IPS DF 6.9 (cell line): Measurements from ENCODE around the gene UBE2H.

Experiments used
- DNase-seq: peaks from one replicate; pipeline ENCODE4 v3.0.0-alpha.2; 2013; ENCODE audit warnings: low read depth, low spot score
- H3K27ac ChIP-seq: one replicate; pipeline ENCODE4 v1.5.1; 2013; ENCODE audit warnings: low read length, control low read depth
- H3K27me3 ChIP-seq: 2 replicates; pipeline ENCODE4 v1.6.1; 2013; ENCODE audit warnings: mild to moderate bottlenecking, low read length; ENCODE audit not compliant: control insufficient read depth, insufficient read depth
- H3K36me3 ChIP-seq: 2 replicates; pipeline ENCODE4 v1.6.1; 2013; ENCODE audit warnings: low read length; ENCODE audit not compliant: control insufficient read depth, insufficient read depth
- H3K4me1 ChIP-seq: 2 replicates; pipeline ENCODE4 v1.6.1; 2013; ENCODE audit warnings: low read length; ENCODE audit not compliant: control insufficient read depth, insufficient read depth
- H3K4me3 ChIP-seq: 2 replicates; pipeline ENCODE4 v1.5.1; 2013; ENCODE audit warnings: mild to moderate bottlenecking, low read length
- H3K9me3 ChIP-seq: 2 replicates; pipeline ENCODE4 v1.6.1; 2013; ENCODE audit warnings: low read length, inconsistent platforms; ENCODE audit not compliant: control insufficient read depth, insufficient read depth
- WGBS: extraction: QIAGEN DNeasy Blood & Tissue Kit; methylation state at CpG from one replicate; pipeline ENCODE4 v1.1.7; 2013; ENCODE audit warnings: mixed read lengths, missing lambda C conversion rate; ENCODE audit not compliant: insufficient read length, insufficient coverage; 5-methylcytosine and 5-hydroxymethylcytosine counted together

The UBE2H gene

GRCh38 chr7:129933627-129934026 is 19.1 kb downstream of the UBE2H start:
- H3K4me1 ChIP-seq: no peaks in the 10 kb centered on the region; the same call in 1 of the 2 replicates
- H3K4me3 ChIP-seq: no peak overlapping the region
- H3K27ac ChIP-seq: no peak overlapping the region
- H3K36me3 ChIP-seq: no peaks in the 10 kb centered on the region
- H3K27me3 ChIP-seq: no peaks in the 10 kb centered on the region
- no CpG with 5 or more reads among the region's 3 CpGs for WGBS
- no peaks in the 10 kb centered on the region for H3K9me3 ChIP-seq
- DNase-seq: no peak

GRCh38 chr7:129926618-129927017 is 26.1 kb downstream of the UBE2H start:
- H3K4me1 ChIP-seq: no peaks in the 10 kb centered on the region
- H3K27ac ChIP-seq: no peak overlapping the region
- H3K36me3 ChIP-seq: no peaks in the 10 kb centered on the region
- H3K27me3 ChIP-seq: no peaks in the 10 kb centered on the region
- WGBS: no CpG with 5 or more reads among the region's 3 CpGs
- H3K4me3 ChIP-seq: no peak overlapping the region
- H3K9me3 ChIP-seq: no peaks in the 10 kb centered on the region
- no peak for DNase-seq

- DNase-seq: no peak
- H3K9me3 ChIP-seq: no peaks in the 10 kb centered on the region
- no peaks in the 10 kb centered on the region for H3K4me1 ChIP-seq
- H3K27ac ChIP-seq: no peak overlapping the region
- no peaks in the 10 kb centered on the region for H3K27me3 ChIP-seq
- WGBS: no CpG with 5 or more reads among the region's 8 CpGs
- no peaks in the 10 kb centered on the region for H3K36me3 ChIP-seq
- H3K4me3 ChIP-seq: no peak overlapping the region
Measured at GRCh38 chr7:129925416-129926002, 27.3 kb downstream of the UBE2H start.

- DNase-seq: no peak
- no peak overlapping the region for H3K4me3 ChIP-seq
- no peaks in the 10 kb centered on the region for H3K36me3 ChIP-seq
- no peak overlapping the region for H3K27ac ChIP-seq
- no peaks in the 10 kb centered on the region for H3K4me1 ChIP-seq
- WGBS: no CpG with 5 or more reads among the region's 4 CpGs
- no peaks in the 10 kb centered on the region for H3K27me3 ChIP-seq
- no peaks in the 10 kb centered on the region for H3K9me3 ChIP-seq
Measured at GRCh38 chr7:129924602-129925001, 28.2 kb downstream of the UBE2H start.

DNA sequence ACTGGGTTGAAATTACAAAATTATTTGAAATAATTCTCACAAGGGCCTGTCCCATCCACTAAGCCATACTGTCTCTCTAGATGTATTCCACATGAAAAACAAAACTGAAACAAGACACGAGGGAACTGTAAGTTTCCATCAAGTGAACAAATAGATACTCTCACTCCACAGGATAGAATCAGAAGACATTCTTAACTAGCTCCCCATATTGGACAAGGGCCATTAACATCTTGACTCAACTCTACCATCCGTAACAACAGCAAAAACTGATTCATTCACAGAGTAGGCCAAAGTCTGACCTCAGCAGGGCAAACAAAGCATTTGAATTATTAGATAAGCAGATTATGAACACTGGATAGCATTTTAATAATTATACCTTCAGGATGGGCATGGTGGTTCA is 29.1 kb downstream of the UBE2H start:
- no peak for DNase-seq
- Histone ChIP-seq H3K4me1 (no peaks in the 10 kb centered on the region), H3K27me3 (no peaks in the 10 kb centered on the region), H3K9me3 (no peaks in the 10 kb centered on the region), H3K27ac (no peak overlapping the region), H3K4me3 (no peak overlapping the region), H3K36me3 (no peaks in the 10 kb centered on the region)
- no CpG with 5 or more reads among the region's 2 CpGs for WGBS

GRCh38 chr7:129919492-129919891 is 33.3 kb downstream of the UBE2H start:
- H3K9me3 ChIP-seq: no peaks in the 10 kb centered on the region
- H3K4me1 ChIP-seq: no peaks in the 10 kb centered on the region
- H3K36me3 ChIP-seq: no peaks in the 10 kb centered on the region
- H3K27ac ChIP-seq: no peak overlapping the region
- H3K4me3 ChIP-seq: no peak overlapping the region
- no CpG with 5 or more reads among the region's 2 CpGs for WGBS
- no peaks in the 10 kb centered on the region for H3K27me3 ChIP-seq
- DNase-seq: no peak

DNA sequence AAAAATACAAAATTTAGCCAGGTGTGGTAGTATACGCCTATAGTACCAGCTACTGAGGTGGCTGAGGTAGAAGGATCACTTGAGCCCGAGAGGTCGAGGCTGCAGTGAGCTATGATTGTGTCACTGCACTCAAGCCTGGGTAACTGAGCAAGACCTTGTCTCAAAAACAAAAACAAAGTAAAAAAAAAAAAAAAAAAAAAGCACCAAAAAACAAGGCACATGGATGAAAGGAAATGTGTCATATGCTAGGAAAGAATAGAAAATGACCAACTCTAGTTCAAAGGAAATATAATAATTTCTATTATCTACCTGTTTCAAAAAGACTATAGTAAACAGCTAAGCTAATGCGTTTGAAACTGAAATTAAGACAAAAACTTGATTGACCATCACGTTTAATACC is 33.8 kb downstream of the UBE2H start:
- Histone ChIP-seq H3K27me3 (no peaks in the 10 kb centered on the region), H3K27ac (no peak overlapping the region), H3K4me1 (no peaks in the 10 kb centered on the region), H3K9me3 (no peaks in the 10 kb centered on the region), H3K4me3 (no peak overlapping the region), H3K36me3 (no peaks in the 10 kb centered on the region)
- DNase-seq: no peak
- WGBS: no CpG with 5 or more reads among the region's 5 CpGs

- DNase-seq: no peak
- no peak overlapping the region for H3K27ac ChIP-seq
- no peak overlapping the region for H3K4me3 ChIP-seq
- WGBS: no CpG with 5 or more reads among the region's 4 CpGs
- H3K4me1 ChIP-seq: no peaks in the 10 kb centered on the region
- no peaks in the 10 kb centered on the region for H3K27me3 ChIP-seq
- no peaks in the 10 kb centered on the region for H3K9me3 ChIP-seq
- no peaks in the 10 kb centered on the region for H3K36me3 ChIP-seq
Measured at GRCh38 chr7:129917934-129918333, 34.8 kb downstream of the UBE2H start.

- WGBS: no CpG with 5 or more reads among the region's 9 CpGs
- Histone ChIP-seq H3K4me1 (no peaks in the 10 kb centered on the region), H3K36me3 (no peaks in the 10 kb centered on the region), H3K4me3 (no peak overlapping the region), H3K9me3 (no peaks in the 10 kb centered on the region), H3K27me3 (no peaks in the 10 kb centered on the region), H3K27ac (no peak overlapping the region)
- no peak for DNase-seq
Measured at GRCh38 chr7:129914536-129915272, 38.1 kb downstream of the UBE2H start.

DNA sequence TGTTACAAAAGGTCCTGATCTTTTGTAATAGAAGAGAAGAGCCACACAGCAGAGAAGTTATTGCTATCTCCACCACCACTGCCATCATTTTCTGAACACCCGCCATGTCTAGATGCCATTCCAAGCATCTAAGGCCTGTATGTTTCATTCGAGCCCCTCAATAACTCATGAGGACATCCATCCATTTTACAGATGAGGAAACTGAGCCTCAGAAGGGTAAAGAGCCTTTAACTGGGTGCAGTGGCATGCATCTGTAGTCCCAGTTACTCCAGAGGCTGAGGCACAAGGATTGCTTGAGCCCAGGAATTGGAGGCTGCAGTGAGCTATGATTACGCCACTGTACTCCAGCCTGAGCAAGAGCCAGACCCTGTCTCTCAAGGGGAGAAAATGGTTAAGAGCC is 39.3 kb downstream of the UBE2H start:
- no peak for DNase-seq
- H3K4me3 ChIP-seq: no peak overlapping the region
- H3K4me1 ChIP-seq: peaks cover 2% of the 10 kb centered on the region; the same call in 1 of the 2 replicates
- H3K27me3 ChIP-seq: no peaks in the 10 kb centered on the region
- H3K36me3 ChIP-seq: no peaks in the 10 kb centered on the region
- no peaks in the 10 kb centered on the region for H3K9me3 ChIP-seq
- no CpG with 5 or more reads among the region's 3 CpGs for WGBS
- H3K27ac ChIP-seq: no peak overlapping the region

GRCh38 chr7:129911790-129912189 is 41.0 kb downstream of the UBE2H start:
- no CpG with 5 or more reads among the region's 6 CpGs for WGBS
- Histone ChIP-seq H3K4me3 (no peak overlapping the region), H3K27me3 (no peaks in the 10 kb centered on the region), H3K36me3 (no peaks in the 10 kb centered on the region), H3K9me3 (no peaks in the 10 kb centered on the region), H3K4me1 (peaks cover 2% of the 10 kb centered on the region; the same call in 1 of the 2 replicates), H3K27ac (no peak overlapping the region)
- DNase-seq: no peak
